Ovary (tissue), 9 donors: Measurements from ENCODE around the gene VASH1. TPM values are rescaled to one million over a fixed set of nuclear protein-coding genes. Genes with fewer than 3 reads are reported as not detected.

Experiments
- DNase-seq, 5 donors: peaks; one replicate each; pipeline ENCODE4 v3.0.0-alpha.2; 2019 to 2020
- H3K27ac ChIP-seq, 2 donors: fragments of 200-600 bp; one replicate each; pipeline versions ENCODE4 v1.5.1 to v1.8.0; 2019 to 2022
- H3K27me3 ChIP-seq: fragments of 200-600 bp; one replicate; pipeline ENCODE4 v1.8.0; 2022
- H3K36me3 ChIP-seq: fragments of 200-600 bp; sonication (generic); one replicate; pipeline ENCODE4 v1.5.1; 2019
- H3K4me1 ChIP-seq: one replicate; pipeline ENCODE4 v1.8.1; 2013; ENCODE audit warnings: mild to moderate bottlenecking, moderate library complexity; ENCODE audit not compliant: insufficient read depth
- H3K4me3 ChIP-seq: fragments of 200-600 bp; sonication (generic); one replicate; pipeline ENCODE4 v1.5.1; 2017
- H3K9me3 ChIP-seq, 2 donors: fragments of 200-600 bp in 1 of 2; sonication (generic) in 1 of 2; one replicate each; pipeline versions ENCODE4 v1.5.1 to v1.8.1; 2013 to 2019; ENCODE audit warnings: mild to moderate bottlenecking in 1 of 2, moderate library complexity in 1 of 2
- EP300 ChIP-seq: sonication (generic); formaldehyde crosslinking; IDR thresholded peaks from one replicate; pipeline ENCODE4 v1.6.1; 2017; ENCODE audit warnings: antibody characterized with exemption
- POLR2A ChIP-seq: fragments of 450-650 bp; IDR thresholded peaks from one replicate; pipeline ENCODE4 v1.6.1; 2017; ENCODE audit warnings: antibody characterized with exemption, mild to moderate bottlenecking, moderate library complexity
- WGBS, 3 donors: extraction: QIAGEN DNeasy Blood & Tissue Kit in 1 of 3; methylation state at CpG; one replicate each; pipeline versions ENCODE4 v1.1.5 to v1.1.7; 2013 to 2017; 5-methylcytosine and 5-hydroxymethylcytosine counted together
- intact Hi-C, 4 donors: fragments of 100-400 bp; cut with DNase I; formaldehyde crosslinking; loops; one replicate each; pipeline versions ENCODE4 v1.11.0 to v1.15.1; 2022 to 2023
- polyA plus RNA-seq, 2 donors: library from polyadenylated mRNA; stranded (reverse); fragments of 200-250 nt in 1 of 2; fragments of 350-450 nt in 1 of 2; fragmentation: Illumina TruSeq in 1 of 2; extraction: RNeasy Lipid Tissue Mini Kit (QIAGEN cat#74804) in 1 of 2; gene quantifications; one replicate each; pipeline ENCODE4 v1.2.3, GENCODE V29; 2013 to 2014
- total RNA-seq, 7 donors: library from RNA; depleted of rRNA in 2 of 7; stranded (reverse); fragments of >200 nt in 2 of 7; fragmentation: NEBNext Ultra II Directional in 3 of 7; extraction: Animal tissue kit (Norgen Biotek cat#: 25700) in 3 of 7; gene quantifications; one replicate each; pipeline versions ENCODE4 v1.1.0 to v1.2.4, GENCODE V29; 2016 to 2023
- TF ChIP-seq, protein P1 (sequence below), 3 donors: fragments of 450-650 bp in 2 of 3; fragments of 200-600 bp in 1 of 3; IDR thresholded peaks; one replicate each; pipeline versions ENCODE4 v1.5.1 to v1.8.0; 2016 to 2022; ENCODE audit warnings: antibody characterized with exemption in 3 of 3, mild to moderate bottlenecking in 1 of 3
- donor health status: DM: no; HTN: no; CAD: no; lungs with moderate emphysema.
- donor health status: DM: no; HTN: no; CAD: no.
- donor health status: Bipolar disorder and iron deficiency.
- donor health status: DM: yes; HTN: yes; CAD: no.
- donor health status: DM: no; HTN: no; CAD: no.
- donor health status: DM: yes; HTN: yes; CAD: no.

VASH1 gene
- total and polyA plus RNA-seq, 9 donors = 5.1 to 23.8 (median 16.7) TPM

DNA sequence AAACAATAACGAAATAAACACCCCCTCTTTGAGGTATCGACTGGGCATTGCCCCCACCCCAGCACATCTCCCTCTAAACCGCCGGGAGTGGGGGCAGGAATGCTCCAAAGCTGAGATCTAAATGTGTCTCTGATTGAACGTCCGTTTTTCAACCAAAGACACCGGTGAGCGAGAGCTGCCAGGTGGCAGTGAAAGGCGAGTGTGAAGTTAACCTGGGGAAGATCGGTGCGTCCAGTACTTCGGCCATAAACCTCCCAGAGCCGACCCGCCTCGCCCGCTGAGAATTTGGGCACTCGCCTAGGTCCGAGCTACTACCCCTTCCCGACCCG lies 50.8 kb downstream of the VASH1 start:
- WGBS, 3 donors = 0 to 1% (median 1%) methylated on average over 18 to 20 of the region's 20 CpGs
- Histone ChIP-seq H3K36me3 (no peaks in the 10 kb centered on the region), H3K4me3 (peak overlapping the region; percentile 81), H3K4me1 (peaks cover 3% of the 10 kb centered on the region), H3K27me3 (no peaks in the 10 kb centered on the region), H3K9me3 (no peaks in the 10 kb centered on the region), H3K27ac (peak overlapping the region; percentile 32 to 88)
- DNase-seq = no peak
- TF ChIP-seq, protein P1, sequence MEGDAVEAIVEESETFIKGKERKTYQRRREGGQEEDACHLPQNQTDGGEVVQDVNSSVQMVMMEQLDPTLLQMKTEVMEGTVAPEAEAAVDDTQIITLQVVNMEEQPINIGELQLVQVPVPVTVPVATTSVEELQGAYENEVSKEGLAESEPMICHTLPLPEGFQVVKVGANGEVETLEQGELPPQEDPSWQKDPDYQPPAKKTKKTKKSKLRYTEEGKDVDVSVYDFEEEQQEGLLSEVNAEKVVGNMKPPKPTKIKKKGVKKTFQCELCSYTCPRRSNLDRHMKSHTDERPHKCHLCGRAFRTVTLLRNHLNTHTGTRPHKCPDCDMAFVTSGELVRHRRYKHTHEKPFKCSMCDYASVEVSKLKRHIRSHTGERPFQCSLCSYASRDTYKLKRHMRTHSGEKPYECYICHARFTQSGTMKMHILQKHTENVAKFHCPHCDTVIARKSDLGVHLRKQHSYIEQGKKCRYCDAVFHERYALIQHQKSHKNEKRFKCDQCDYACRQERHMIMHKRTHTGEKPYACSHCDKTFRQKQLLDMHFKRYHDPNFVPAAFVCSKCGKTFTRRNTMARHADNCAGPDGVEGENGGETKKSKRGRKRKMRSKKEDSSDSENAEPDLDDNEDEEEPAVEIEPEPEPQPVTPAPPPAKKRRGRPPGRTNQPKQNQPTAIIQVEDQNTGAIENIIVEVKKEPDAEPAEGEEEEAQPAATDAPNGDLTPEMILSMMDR (IDR thresholded peaks at IDR 0.05) = no peak
- TF ChIP-seq POLR2A (no peak), EP300 (no peak)
- intact Hi-C loops = no loop called here

DNA sequence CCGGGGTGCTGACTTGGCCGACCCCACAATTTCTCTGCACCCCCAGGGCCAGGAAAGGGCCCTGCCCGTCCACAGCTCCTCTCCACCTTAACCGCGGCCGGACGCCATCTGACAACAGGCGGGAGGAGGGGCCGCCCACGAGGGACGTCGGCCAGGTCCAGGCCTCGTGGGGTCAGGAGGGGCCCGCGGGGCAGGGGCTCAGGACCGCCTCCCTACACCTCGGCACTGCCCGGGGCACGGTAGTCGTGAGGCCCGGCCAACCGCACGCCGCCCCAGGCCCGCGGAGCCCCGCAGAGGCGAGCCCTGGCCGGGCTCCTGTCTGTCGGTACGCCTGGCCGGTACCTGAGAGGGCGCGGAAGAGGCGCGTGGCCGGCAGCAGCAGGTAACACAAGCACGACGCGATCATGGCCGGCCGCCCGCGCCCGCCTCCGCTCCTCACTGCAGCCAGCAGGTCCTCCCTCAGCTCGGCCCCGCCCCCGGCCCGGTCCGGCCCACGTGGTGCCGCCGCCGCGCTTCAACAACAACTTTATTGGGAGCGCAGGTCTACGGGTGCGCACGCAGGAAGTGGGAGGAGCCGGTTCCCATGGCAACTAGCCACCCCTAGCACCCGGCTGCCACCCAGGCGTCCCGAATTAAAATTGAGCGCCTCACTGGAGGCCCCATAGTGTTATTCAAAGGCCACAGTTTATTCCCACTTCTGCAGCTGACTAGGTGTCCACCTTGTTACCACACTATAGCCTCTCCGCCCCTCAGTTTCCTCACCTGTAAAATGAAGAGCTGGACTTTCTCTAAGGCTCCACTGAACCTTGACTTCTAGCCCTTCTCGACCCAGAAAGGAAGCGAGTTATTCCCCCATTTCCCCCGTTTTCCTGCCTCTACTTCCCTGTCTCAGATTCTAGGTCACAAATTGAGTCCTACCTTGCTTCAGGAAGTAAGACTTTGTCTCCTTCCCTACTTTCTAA lies 51.4 kb downstream of the VASH1 start, which contains the start of gene ANGEL1:
Gene ANGEL1 (minus strand): TSS at position 461 of the 962 bp plus-strand sequence. CDS start 55 bp downstream, at position 406.
- Histone ChIP-seq H3K27ac (peak within 1 kb of the TSS; percentile 32 to 88), H3K27me3 (no peaks in the 10 kb centered on the region), H3K9me3 (no peaks in the 10 kb centered on the region), H3K4me1 (peaks cover 3% of the 10 kb centered on the region), H3K36me3 (no peaks in the 10 kb centered on the region), H3K4me3 (peak within 1 kb of the TSS; percentile 81)
- WGBS, 3 donors = 4 to 6% (median 5%) methylated on average over 64 to 69 of the region's 69 CpGs
- peak; percentile 75 for TF ChIP-seq POLR2A
- TF ChIP-seq, protein P1 (IDR thresholded peaks at IDR 0.05) = peak in 1 of 3 donors; percentile 20
- TF ChIP-seq EP300 = no peak
- intact Hi-C loops = no loop called here
- peak; percentile 94 to 96 (median 96) for DNase-seq

DNA sequence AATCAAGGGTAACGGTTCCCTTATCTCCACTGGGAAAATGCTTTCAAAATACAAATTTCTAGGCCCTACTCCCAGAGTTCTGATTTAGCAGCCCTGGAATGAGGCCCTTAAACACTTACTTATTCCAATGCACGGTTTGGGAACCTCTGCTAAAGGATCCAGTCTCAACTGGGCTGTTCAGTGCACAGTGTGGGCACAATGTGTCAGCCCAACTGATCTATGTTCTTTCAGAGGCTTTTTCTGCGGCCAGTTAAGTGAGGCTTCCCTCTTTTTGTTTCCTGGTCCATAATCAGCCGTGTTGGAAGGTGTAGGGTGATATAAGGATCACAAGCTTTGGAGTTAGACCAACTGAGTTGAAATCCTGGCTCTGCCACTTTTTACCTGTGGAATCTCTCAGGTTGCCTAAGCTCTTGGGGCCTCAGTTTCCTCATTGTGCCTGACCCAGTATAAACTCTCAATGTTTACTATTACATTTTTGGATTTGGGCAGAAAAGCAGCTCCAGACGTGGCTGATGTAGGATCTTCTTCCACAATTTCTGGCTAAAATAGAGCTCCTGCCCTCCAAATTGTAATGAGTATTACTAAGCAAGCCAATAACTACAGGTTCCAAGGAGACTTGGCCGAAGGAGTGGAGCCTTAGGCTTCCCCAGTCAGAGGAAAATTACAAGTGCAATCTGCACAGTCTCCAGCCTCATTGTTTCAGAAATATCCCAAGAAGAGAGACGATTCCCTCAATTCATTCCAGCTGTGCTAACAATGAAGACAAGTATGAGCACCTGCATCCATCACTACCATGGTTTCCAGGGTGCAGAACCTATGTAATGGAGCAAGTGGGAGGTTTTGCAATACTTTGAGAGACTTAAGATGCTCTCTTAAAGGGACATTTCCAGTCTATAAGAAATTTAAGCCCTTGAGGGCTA lies 53.7 kb downstream of the VASH1 start:
- H3K4me3 ChIP-seq = no peak overlapping the region
- TF ChIP-seq POLR2A (no peak), EP300 (no peak)
- TF ChIP-seq, protein P1 (IDR thresholded peaks at IDR 0.05) = no peak
- intact Hi-C loops = no loop called here
- 49 to 60% (median 57%) methylated on average over 7 of the region's 7 CpGs for WGBS, 3 donors
- no peaks in the 10 kb centered on the region for H3K36me3 ChIP-seq
- no peaks in the 10 kb centered on the region for H3K27me3 ChIP-seq
- no peaks in the 10 kb centered on the region for H3K9me3 ChIP-seq
- no peak overlapping the region for H3K27ac ChIP-seq
- DNase-seq = no peak
- H3K4me1 ChIP-seq = peaks cover 3% of the 10 kb centered on the region

DNA sequence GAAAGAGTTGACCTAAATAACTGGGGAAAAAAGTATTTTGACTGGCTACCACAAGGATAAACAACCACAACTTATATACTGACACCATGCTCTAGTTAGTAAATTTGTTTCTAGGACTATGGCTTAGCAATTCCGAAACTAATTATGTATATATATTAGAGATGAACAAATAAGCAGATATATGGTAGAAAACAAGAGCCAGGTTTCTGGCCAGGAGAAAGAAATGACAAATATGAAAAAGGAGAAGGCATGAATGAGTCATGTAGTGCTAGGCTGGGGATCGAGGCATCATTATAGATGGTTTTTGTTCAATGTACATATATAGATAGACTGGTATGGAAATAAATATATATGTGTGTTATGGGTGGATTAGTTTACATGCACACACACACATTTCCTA lies 59.4 kb downstream of the VASH1 start:
- Histone ChIP-seq H3K4me1 (no peaks in the 10 kb centered on the region), H3K27ac (no peak overlapping the region), H3K27me3 (no peaks in the 10 kb centered on the region), H3K36me3 (no peaks in the 10 kb centered on the region), H3K9me3 (no peaks in the 10 kb centered on the region), H3K4me3 (no peak overlapping the region)
- 81 to 86% (median 86%) methylated on average over 2 of the region's 2 CpGs for WGBS, 3 donors
- TF ChIP-seq, protein P1 (IDR thresholded peaks at IDR 0.05) = no peak
- no peak for TF ChIP-seq POLR2A
- TF ChIP-seq EP300 = no peak
- DNase-seq = no peak
- intact Hi-C loops = no loop called here
